ENCODE measurements around the gene CLDN24. TPM values are rescaled to one million over a fixed set of nuclear protein-coding genes. Genes with fewer than 3 reads are reported as not detected.

Gene CLDN24
- total and polyA plus RNA-seq, 3 donors from 2014 or later: not detected

GRCh38 chr4:183332447-183332846 lies 10.2 kb upstream of the CLDN24 start:
- TF ChIP-seq POLR2A (IDR thresholded peaks at IDR 0.05): no peak
- no peak for TF ChIP-seq CTCF (IDR thresholded peaks at IDR 0.05)
- no peak for DNase-seq
- Histone ChIP-seq H3K36me3 (ENCODE audit: low read depth, missing control alignments) (no peaks in the 10 kb centered on the region), H3K9me3 (no peaks in the 10 kb centered on the region), H3K27ac (no peak overlapping the region), H3K27me3 (no peaks in the 10 kb centered on the region), H3K4me3 (no peak overlapping the region), H3K4me1 (no peaks in the 10 kb centered on the region)
- 76 to 81% methylated on average over 11 of the region's 11 CpGs for WGBS, 2 donors
- intact Hi-C loops (cut with DNase I; ENCODE audit: low total_unique reads): no loop called here

- intact Hi-C loops (cut with DNase I; ENCODE audit: low total_unique reads): no loop called here
- H3K4me3 ChIP-seq: no peak overlapping the region
- 83 to 90% methylated on average over 2 of the region's 2 CpGs for WGBS, 2 donors
- H3K4me1 ChIP-seq: no peaks in the 10 kb centered on the region
- no peaks in the 10 kb centered on the region for H3K9me3 ChIP-seq
- DNase-seq: no peak
- no peaks in the 10 kb centered on the region for H3K27me3 ChIP-seq
- TF ChIP-seq POLR2A (IDR thresholded peaks at IDR 0.05) (no peak), CTCF (IDR thresholded peaks at IDR 0.05) (no peak)
- H3K27ac ChIP-seq: no peak overlapping the region
- H3K36me3 ChIP-seq (ENCODE audit: low read depth, missing control alignments): no peaks in the 10 kb centered on the region
These were observed 8.6 kb upstream of the CLDN24 start for GRCh38 chr4:183330841-183331240.

DNA sequence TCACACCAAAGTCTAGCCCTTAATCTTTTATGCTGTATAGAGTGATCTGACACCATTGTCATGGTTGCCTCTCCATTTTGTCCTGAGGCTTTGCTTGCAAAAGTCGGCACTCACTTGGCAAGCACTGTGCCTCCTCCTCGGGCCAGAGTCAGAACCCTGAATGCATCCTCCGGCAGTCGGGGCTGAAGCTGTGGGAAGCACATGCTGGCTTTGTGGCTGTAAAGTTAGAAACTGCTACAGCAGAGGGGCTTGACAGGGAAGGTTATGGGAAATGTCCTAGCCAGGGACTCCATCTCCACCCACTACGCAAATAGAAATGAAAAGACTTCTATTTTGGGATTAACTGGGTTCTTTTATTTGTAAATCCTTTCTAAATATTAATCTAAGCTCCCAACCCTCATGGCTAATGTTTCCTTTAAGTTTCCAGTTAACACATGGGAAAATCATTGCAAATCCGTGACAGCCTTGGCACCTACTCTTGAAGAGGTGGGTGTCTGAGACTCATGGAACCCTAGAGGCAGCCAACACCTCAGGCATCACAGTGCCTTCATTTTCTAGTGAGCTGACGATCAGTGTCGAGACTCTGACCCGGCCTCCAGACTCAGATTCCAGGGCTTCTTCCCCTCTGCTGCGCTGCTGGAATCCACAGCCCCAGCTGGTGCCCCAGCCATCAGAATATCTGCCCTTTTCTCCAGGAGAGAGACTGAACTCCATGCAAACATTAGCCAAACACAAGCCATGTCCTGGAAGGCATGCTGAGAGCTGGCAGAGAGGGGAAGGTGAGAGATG lies 7.9 kb upstream of the CLDN24 start:
- no peaks in the 10 kb centered on the region for H3K9me3 ChIP-seq
- TF ChIP-seq POLR2A (IDR thresholded peaks at IDR 0.05): no peak
- no peak for TF ChIP-seq CTCF (IDR thresholded peaks at IDR 0.05)

GRCh38 chr4:183329244-183329643 lies 7.0 kb upstream of the CLDN24 start:
- TF ChIP-seq CTCF (IDR thresholded peaks at IDR 0.05) (no peak), POLR2A (IDR thresholded peaks at IDR 0.05) (no peak)
- WGBS, 2 donors: 73 to 80% methylated on average over 6 of the region's 6 CpGs

More for the DNA sequence above, 7.9 kb upstream of the CLDN24 start:
- intact Hi-C loops (cut with DNase I; ENCODE audit: low total_unique reads): no loop called here
- no peak overlapping the region for H3K27ac ChIP-seq
- no peaks in the 10 kb centered on the region for H3K4me1 ChIP-seq
- DNase-seq: no peak
- H3K4me3 ChIP-seq: no peak overlapping the region
- WGBS, 2 donors: 78 to 90% methylated on average over 9 to 10 of the region's 10 CpGs
- no peaks in the 10 kb centered on the region for H3K36me3 ChIP-seq (ENCODE audit: low read depth, missing control alignments)
- H3K27me3 ChIP-seq: no peaks in the 10 kb centered on the region

GRCh38 chr4:183328832-183329231 lies 6.6 kb upstream of the CLDN24 start:
- H3K4me1 ChIP-seq: no peaks in the 10 kb centered on the region
- H3K9me3 ChIP-seq: no peaks in the 10 kb centered on the region
- no peaks in the 10 kb centered on the region for H3K36me3 ChIP-seq (ENCODE audit: low read depth, missing control alignments)
- 40 to 41% methylated on average over 5 to 7 of the region's 7 CpGs for WGBS, 2 donors
- TF ChIP-seq CTCF (IDR thresholded peaks at IDR 0.05) (no peak), POLR2A (IDR thresholded peaks at IDR 0.05) (no peak)
- intact Hi-C loops (cut with DNase I; ENCODE audit: low total_unique reads): no loop called here
- H3K27me3 ChIP-seq: no peaks in the 10 kb centered on the region
- H3K4me3 ChIP-seq: no peak overlapping the region
- no peak overlapping the region for H3K27ac ChIP-seq
- DNase-seq: no peak

More at GRCh38 chr4:183329244-183329643, 7.0 kb upstream of the CLDN24 start:
- H3K4me1 ChIP-seq: no peaks in the 10 kb centered on the region
- H3K27ac ChIP-seq: no peak overlapping the region
- intact Hi-C loops (cut with DNase I; ENCODE audit: low total_unique reads): no loop called here
- no peaks in the 10 kb centered on the region for H3K36me3 ChIP-seq (ENCODE audit: low read depth, missing control alignments)
- no peak for DNase-seq
- no peak overlapping the region for H3K4me3 ChIP-seq
- H3K27me3 ChIP-seq: no peaks in the 10 kb centered on the region
- no peaks in the 10 kb centered on the region for H3K9me3 ChIP-seq

Measured in testis (tissue), 3 donors.